Omental fat pad (tissue), 4 donors: Measurements from ENCODE around the gene LUZP2. TPM values are rescaled to one million over a fixed set of nuclear protein-coding genes. Genes with fewer than 3 reads are reported as not detected.

Source experiments
- ATAC-seq: fragments of 150-250 bp; one replicate; pipeline ENCODE4 v1.9.1; 2016; ENCODE audit warnings: mild to moderate bottlenecking, moderate library complexity; ENCODE audit not compliant: low FRiP score
- DNase-seq: peaks from one replicate; pipeline ENCODE4 v3.0.0-alpha.2; 2019; ENCODE audit warnings: low spot score
- CTCF ChIP-seq, 3 donors: fragments of 450-650 bp; IDR thresholded peaks; one replicate each; pipeline ENCODE4 v1.5.1; 2016 to 2017; ENCODE audit warnings: antibody characterized with exemption in 3 of 3, mild to moderate bottlenecking in 3 of 3, moderate library complexity in 2 of 3
- total RNA-seq, 4 donors: library from RNA; depleted of rRNA; stranded (reverse); fragments of >200 nt; gene quantifications; one replicate each; pipeline ENCODE4 v1.1.0, GENCODE V29; 2016

LUZP2 gene
- total RNA-seq, 4 donors from 2014 or later, result 0.63 TPM; not detected in 3

DNA sequence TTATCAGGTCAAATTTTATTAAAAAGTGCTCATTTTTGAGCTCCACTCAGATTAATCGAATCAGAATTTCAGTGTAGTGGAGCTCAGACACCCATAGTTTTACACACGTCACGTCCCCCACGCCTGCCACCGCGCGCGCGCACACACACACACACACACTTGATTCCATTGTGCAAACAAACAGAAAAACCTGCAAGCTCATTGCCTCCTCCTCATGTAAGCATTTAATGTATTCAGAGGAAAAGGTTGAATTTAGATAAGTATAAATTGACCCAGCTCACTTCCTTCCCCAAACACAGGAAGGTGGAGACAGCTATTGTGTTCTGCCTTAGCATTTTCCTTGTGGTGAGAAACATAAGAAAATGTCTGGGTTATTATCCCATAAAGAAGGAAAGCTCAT, 336.7 kb downstream of the LUZP2 start:
- ATAC-seq, result no peak
- DNase-seq, result no peak
- no peak for TF ChIP-seq CTCF (IDR thresholded peaks at IDR 0.05)

DNA sequence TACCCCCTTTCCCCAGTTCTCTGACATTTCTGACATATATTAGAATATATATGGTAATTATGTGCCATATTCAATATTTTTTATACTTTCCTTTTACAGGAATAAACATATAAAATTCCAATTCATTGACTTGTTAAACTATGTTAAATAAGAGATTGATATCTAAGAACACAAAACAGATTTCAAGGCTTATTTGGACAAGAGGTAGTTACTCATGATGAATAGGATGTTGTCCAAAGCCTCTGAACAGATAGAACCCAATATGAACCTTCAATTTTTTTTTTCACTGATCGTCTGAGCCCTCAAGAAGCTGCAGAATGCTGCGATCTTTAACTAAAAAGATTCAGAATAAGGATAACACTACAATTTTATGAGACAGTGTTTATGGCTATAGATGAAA, 340.3 kb downstream of the LUZP2 start:
- no peak for ATAC-seq
- TF ChIP-seq CTCF (IDR thresholded peaks at IDR 0.05), result no peak
- DNase-seq, result no peak

- TF ChIP-seq CTCF (IDR thresholded peaks at IDR 0.05), result no peak
- no peak for ATAC-seq
- no peak for DNase-seq
Measured at GRCh38 chr11:24842308-24842707, 345.5 kb downstream of the LUZP2 start.

- DNase-seq, result no peak
Measured at GRCh38 chr11:24844406-24844805, 347.6 kb downstream of the LUZP2 start.

GRCh38 chr11:24848857-24849256, 352.0 kb downstream of the LUZP2 start:
- ATAC-seq (no peak), DNase-seq (no peak)
- TF ChIP-seq CTCF (IDR thresholded peaks at IDR 0.05), result no peak

More at GRCh38 chr11:24844406-24844805, 347.6 kb downstream of the LUZP2 start:
- no peak for TF ChIP-seq CTCF (IDR thresholded peaks at IDR 0.05)
- no peak for ATAC-seq

DNA sequence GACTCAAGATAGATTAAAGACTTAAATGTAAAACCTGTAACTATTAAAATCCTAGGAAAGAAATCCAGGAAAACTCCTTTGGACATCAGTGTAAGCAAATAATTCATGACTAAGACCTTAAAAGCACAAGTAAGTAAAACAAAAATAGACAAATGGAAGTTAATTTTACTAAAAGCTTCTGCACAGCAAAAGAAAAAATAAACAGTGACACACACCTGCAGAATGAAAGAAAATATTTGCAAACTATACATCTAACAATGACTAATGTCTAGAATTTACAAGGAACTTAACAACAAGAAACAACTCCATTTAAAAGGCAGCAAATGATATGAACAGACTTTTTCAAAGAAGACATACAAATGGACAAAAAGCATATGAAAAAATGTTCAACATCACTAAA, 359.1 kb downstream of the LUZP2 start:
- ATAC-seq (no peak), DNase-seq (no peak)
- TF ChIP-seq CTCF (IDR thresholded peaks at IDR 0.05), result no peak

GRCh38 chr11:24859801-24860300, 363.0 kb downstream of the LUZP2 start:
- DNase-seq, result no peak
- TF ChIP-seq CTCF (IDR thresholded peaks at IDR 0.05), result no peak
- no peak for ATAC-seq
